Fibroblast of skin of right quadriceps (primary cell): Measurements from ENCODE around the gene INTS3.
"Not testable (repeated sequence)": the region's sequence is repeated elsewhere in the genome, so short reads cannot be mapped to it uniquely, and the experiment has no call there.

Source experiments
- DNase-seq: peaks from one replicate; pipeline ENCODE4 v3.0.0-alpha.2; 2013

INTS3 gene

DNA sequence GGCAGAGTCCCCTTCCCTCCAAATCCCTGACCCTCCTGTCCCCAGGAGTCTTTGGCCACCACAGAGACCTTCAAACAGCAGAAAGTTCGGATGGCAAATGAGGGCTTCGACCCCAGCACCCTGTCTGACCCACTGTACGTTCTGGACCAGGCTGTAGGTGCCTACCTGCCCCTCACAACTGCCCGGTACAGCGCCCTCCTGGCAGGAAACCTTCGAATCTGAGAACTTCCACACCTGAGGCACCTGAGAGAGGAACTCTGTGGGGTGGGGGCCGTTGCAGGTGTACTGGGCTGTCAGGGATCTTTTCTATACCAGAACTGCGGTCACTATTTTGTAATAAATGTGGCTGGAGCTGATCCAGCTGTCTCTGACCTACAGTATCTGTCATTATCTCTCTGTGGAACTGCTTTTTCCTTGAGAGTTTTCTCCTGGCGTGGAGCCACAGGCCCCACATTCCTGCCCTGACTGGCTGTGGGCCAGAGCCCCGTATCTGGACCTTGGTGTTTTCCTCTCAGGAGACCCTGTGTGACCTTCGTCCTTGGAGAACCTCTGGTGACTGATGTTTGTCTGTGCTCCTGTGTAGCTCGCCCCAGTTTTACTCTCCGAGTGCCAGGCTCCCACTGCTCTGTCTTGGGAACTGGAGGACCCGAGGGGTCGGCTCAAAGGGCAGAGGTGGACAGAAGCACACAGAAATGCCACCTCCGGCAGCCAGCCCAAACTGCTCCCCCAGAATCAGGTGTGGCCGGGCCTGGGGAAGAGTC lies 52.1 kb downstream of the INTS3 start:
- DNase-seq, result no peak

DNA sequence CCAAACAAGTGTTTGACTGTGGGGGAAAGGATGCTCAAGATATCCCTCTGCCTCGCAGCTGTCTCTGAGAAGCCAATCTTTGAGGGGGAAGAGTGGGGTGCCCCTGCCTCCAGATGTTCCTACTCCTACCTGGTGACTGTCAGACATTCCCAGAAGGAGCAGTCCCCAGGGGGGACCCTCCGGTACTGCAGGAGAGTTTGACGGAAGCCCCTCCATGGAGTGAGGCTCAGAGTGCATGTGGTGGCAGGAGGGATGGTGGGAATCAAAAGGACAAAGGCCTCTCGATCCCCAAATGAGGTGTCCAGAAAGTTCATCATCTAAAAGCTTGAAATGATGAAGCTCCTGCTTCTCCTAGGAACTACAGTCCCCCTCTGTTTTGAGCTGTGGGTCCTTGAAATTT lies 52.7 kb downstream of the INTS3 start:
- DNase-seq, result no peak

DNA sequence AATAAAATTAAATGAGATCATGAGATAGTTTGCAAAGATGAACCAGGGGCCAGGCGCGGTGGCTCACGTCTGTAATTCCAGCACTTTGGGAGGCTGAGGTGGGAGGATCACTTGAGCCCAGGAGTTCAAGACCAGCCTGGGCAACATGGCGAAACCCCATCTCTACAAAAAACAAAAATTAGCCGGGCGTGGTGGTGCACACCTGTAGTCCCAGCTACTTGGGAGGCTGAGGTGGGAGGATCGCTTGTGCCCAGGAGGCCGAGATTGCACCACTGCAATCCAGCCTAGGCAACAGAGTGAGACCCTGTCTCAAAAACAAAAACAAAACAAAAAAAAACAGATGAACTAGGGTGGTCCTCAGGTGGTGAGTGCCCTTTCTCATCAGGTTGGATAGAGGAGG lies 54.8 kb downstream of the INTS3 start:
- DNase-seq, result not testable (repeated sequence)

- DNase-seq, result peak; percentile 89
Measured at GRCh38 chr1:153783233-153784190, 55.7 kb downstream of the INTS3 start.

- DNase-seq, result no peak
Measured at GRCh38 chr1:153786038-153786790, 58.4 kb downstream of the INTS3 start.

GRCh38 chr1:153789478-153790034 lies 61.7 kb downstream of the INTS3 start:
- DNase-seq, result no peak

- peak; percentile 72 for DNase-seq
Measured at GRCh38 chr1:153790313-153790965, 62.6 kb downstream of the INTS3 start.

GRCh38 chr1:153790966-153791647 lies 63.3 kb downstream of the INTS3 start:
- DNase-seq, result peak; percentile 94

- no peak for DNase-seq
Measured at GRCh38 chr1:153791648-153792253, 63.9 kb downstream of the INTS3 start.

- no peak for DNase-seq
Measured at GRCh38 chr1:153792631-153793041, 64.8 kb downstream of the INTS3 start.

DNA sequence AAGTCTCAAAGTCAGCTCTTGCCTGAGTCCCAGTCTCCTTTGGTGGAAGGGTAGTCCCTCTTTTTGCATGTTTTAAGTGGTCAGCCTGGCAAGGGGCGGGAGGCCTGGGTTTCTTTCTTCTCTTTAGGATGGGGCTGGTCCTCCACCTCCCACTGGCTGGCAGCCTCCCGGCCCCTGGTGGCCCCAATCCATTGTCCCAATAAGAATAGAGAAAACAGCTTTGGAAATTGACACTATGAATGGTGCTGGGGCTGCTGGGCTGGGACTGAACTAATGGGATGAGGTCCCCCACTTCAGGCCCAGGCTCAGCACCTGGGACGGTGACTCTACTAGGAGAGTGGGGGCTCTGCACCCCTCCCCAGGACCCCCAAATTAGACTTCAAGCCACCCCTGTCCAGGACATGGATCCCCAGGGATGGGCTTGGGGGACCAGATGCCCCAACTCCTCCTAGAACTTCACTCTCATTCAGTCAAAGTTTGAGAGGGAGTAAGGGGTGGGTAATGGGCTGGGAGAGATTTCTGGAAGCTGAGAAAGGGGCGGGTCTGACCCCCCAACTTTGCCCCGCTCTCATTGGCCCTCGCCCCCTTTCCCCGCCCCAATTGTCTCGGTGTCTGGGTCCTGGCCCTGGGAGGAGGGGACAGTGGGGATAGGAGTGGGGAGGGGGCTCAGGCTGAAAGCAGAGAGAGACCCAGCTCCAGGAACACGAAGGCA lies 65.6 kb downstream of the INTS3 start:
- no peak for DNase-seq

GRCh38 chr1:153793973-153794615 lies 66.2 kb downstream of the INTS3 start:
- no peak for DNase-seq

- DNase-seq, result no peak
Measured at GRCh38 chr1:153794624-153795329, 66.9 kb downstream of the INTS3 start.

GRCh38 chr1:153795330-153795837 lies 67.5 kb downstream of the INTS3 start:
- DNase-seq, result no peak

DNA sequence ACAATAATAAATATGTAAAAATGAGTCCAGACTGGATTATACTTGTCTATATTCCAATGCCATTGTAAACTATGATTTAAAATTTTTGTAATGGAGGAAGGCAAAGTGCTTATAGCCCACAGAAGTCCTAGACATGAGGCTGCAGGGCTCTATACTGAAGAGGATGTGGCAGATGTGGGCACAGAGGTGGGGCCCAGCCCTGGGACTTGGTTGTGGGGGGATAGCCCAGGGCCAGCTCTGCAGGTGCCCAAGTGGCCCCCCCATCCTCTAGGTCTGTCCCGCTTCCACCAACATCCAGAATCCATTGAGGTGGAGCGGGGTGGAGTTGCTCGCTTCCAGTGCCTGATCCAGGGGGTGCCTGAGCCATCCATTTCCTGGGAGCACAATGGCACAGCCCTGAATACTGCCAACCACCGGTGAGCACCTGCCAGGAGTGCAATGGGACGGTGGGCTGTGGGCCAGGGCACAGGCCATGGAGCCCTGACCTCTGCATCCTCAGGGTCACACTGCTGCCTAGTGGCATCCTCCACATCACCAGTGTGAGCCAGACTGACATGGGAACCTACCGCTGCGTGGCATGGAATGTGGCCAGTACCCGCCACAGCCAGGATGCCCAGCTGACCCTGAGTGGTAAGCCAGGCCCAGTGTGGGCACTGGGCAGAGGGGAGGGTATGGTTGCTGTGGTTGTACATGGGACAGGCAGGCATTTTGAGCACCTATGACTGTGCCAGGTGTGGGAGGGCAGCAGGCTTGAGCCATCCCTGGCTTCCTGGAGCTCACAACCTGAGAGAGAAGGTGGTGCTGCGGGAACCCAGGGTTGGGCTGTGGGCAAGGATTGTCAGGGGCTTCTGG lies 68.3 kb downstream of the INTS3 start:
- DNase-seq, result no peak

DNA sequence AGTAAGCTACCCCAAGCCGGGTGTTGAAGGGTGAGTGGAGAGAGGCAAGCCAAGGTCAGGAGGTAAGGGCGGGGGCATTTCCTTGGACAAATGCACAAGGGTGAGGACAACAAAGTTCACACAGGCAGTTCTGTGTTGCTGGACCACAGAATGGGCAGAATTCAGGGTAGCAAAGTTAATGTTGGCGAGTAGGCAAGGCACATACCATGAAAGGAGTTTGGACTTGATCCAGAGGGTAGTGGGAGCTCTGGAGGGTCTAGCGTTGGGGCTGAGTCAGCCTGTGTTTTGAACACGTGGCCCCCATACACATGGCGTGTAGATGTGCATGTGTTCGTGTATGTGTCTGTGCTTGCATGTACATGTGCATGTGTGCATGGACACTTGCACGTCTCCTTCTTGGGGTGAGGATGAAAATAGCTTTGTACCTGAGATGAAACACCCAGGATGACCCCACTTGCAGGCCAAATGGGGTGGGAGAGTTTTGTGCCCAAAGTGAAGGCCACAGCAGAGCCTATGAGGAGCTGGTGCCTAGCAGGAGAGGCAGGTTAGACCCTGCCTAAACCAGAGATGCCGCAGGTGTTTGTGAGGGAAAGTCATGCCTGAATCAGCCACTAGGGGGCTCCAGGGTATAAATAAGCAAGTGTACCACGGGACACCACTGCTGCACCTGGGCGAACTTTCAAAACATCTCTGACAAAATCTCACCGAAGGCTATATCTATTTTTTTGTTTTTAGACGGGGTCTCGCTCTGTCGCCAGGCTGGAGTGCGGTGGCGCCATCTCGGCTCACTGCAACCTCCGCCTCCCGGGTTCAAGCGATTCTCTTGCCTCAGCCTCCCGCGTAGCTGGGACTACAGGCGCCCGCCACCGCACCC lies 69.2 kb downstream of the INTS3 start:
- peak; percentile 52 for DNase-seq

DNA sequence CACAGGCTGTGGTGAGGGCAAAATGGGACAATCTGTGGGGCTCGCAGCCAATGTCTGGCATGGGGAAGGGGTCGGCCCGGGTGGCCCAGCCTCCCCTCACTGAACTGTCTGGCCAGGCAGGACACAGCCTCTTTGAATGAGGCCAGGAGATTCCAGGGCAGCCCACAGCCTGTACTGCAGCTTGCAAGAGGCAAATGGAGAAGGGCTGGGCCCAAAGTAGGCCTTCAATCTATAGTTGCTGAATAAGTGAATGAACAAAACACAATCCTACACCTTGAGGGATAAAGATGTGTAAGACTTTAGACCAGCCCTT lies 70.6 kb downstream of the INTS3 start:
- no peak for DNase-seq
